ENCODE data around the gene ROBO2. TPM values are rescaled to one million over a fixed set of nuclear protein-coding genes. Genes with fewer than 3 reads are reported as not detected.
A peak's percentile ranks its signal among the peaks of the same experiment; 100 is the strongest.

ROBO2 gene
- total and polyA plus RNA-seq, 4 donors = 0.30 to 72.4 (median 3.3) TPM

GRCh38 chr3:77014226-77014625, 25.7 kb upstream of the ROBO2 start:
- H3K27ac ChIP-seq (ENCODE audit: low read depth in 1 of 2, low read length in 1 of 2) = no peak overlapping the region
- no peak overlapping the region for H3K4me3 ChIP-seq
- peak in 2 of 3 donors; percentile 17 to 24 for DNase-seq
- peaks cover 0 to 2% (median under 1%) of the 10 kb centered on the region in 4 donors for H3K9me3 ChIP-seq (ENCODE audit: control insufficient read depth in 4 of 4, insufficient read depth in 3 of 4, low read length in 3 of 4)
- ATAC-seq (ENCODE audit: insufficient read depth, low FRiP score) = no peak
- H3K9ac ChIP-seq (ENCODE audit: insufficient read depth in 1 of 2, low read length in 2 of 2) = peak overlapping the region in 1 of 2 donors; percentile 8
- TF ChIP-seq, protein P1, sequence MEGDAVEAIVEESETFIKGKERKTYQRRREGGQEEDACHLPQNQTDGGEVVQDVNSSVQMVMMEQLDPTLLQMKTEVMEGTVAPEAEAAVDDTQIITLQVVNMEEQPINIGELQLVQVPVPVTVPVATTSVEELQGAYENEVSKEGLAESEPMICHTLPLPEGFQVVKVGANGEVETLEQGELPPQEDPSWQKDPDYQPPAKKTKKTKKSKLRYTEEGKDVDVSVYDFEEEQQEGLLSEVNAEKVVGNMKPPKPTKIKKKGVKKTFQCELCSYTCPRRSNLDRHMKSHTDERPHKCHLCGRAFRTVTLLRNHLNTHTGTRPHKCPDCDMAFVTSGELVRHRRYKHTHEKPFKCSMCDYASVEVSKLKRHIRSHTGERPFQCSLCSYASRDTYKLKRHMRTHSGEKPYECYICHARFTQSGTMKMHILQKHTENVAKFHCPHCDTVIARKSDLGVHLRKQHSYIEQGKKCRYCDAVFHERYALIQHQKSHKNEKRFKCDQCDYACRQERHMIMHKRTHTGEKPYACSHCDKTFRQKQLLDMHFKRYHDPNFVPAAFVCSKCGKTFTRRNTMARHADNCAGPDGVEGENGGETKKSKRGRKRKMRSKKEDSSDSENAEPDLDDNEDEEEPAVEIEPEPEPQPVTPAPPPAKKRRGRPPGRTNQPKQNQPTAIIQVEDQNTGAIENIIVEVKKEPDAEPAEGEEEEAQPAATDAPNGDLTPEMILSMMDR (IDR thresholded peaks at IDR 0.05; ENCODE audit: control extremely low read depth, extremely low read depth) = no peak
- H3K27me3 ChIP-seq (ENCODE audit: control insufficient read depth in 3 of 3, insufficient read depth in 3 of 3, low read length in 2 of 3) = no peaks in the 10 kb centered on the region
- no peaks in the 10 kb centered on the region for H3K36me3 ChIP-seq (ENCODE audit: control insufficient read depth in 4 of 4, insufficient read depth in 4 of 4, low read length in 4 of 4)
- peaks cover 0 to 14% (median 5%) of the 10 kb centered on the region in 5 donors for H3K4me1 ChIP-seq (ENCODE audit: control insufficient read depth in 5 of 5, insufficient read depth in 5 of 5, low read length in 5 of 5)
- 43 to 46% methylated on average over 7 of the region's 7 CpGs for WGBS, 2 donors

- Histone ChIP-seq H3K9ac (ENCODE audit: insufficient read depth in 1 of 2, low read length in 2 of 2) (no peak overlapping the region), H3K36me3 (ENCODE audit: control insufficient read depth in 4 of 4, insufficient read depth in 4 of 4, low read length in 4 of 4) (no peaks in the 10 kb centered on the region), H3K27me3 (ENCODE audit: control insufficient read depth in 3 of 3, insufficient read depth in 3 of 3, low read length in 2 of 3) (no peaks in the 10 kb centered on the region), H3K4me3 (no peak overlapping the region), H3K4me1 (ENCODE audit: control insufficient read depth in 5 of 5, insufficient read depth in 5 of 5, low read length in 5 of 5) (no peaks in the 10 kb centered on the region), H3K9me3 (ENCODE audit: control insufficient read depth in 4 of 4, insufficient read depth in 3 of 4, low read length in 3 of 4) (peaks cover 0 to 1% (median 0%) of the 10 kb centered on the region in 4 donors), H3K27ac (ENCODE audit: low read depth in 1 of 2, low read length in 1 of 2) (no peak overlapping the region)
- 30 to 53% methylated on average over 1 of the region's 1 CpG for WGBS, 2 donors
- TF ChIP-seq, protein P1 (IDR thresholded peaks at IDR 0.05; ENCODE audit: control extremely low read depth, extremely low read depth) = no peak
- ATAC-seq (ENCODE audit: insufficient read depth, low FRiP score) = no peak
- DNase-seq = no peak
These were observed 14.4 kb upstream of the ROBO2 start for GRCh38 chr3:77025471-77025870.

GRCh38 chr3:77026904-77027634, 12.8 kb upstream of the ROBO2 start:
- Histone ChIP-seq H3K27ac (ENCODE audit: low read depth in 1 of 2, low read length in 1 of 2) (no peak overlapping the region), H3K4me1 (ENCODE audit: control insufficient read depth in 5 of 5, insufficient read depth in 5 of 5, low read length in 5 of 5) (no peaks in the 10 kb centered on the region), H3K27me3 (ENCODE audit: control insufficient read depth in 3 of 3, insufficient read depth in 3 of 3, low read length in 2 of 3) (no peaks in the 10 kb centered on the region), H3K4me3 (no peak overlapping the region), H3K36me3 (ENCODE audit: control insufficient read depth in 4 of 4, insufficient read depth in 4 of 4, low read length in 4 of 4) (no peaks in the 10 kb centered on the region), H3K9me3 (ENCODE audit: control insufficient read depth in 4 of 4, insufficient read depth in 3 of 4, low read length in 3 of 4) (peaks cover 0 to under 1% (median 0%) of the 10 kb centered on the region in 4 donors), H3K9ac (ENCODE audit: insufficient read depth in 1 of 2, low read length in 2 of 2) (no peak overlapping the region)
- DNase-seq (no peak), ATAC-seq (ENCODE audit: insufficient read depth, low FRiP score) (no peak)
- 77 to 82% methylated on average over 5 of the region's 5 CpGs for WGBS, 2 donors
- TF ChIP-seq, protein P1 (IDR thresholded peaks at IDR 0.05; ENCODE audit: control extremely low read depth, extremely low read depth) = no peak
